ENCODE results near the gene MAP2K3.

Gene MAP2K3

DNA sequence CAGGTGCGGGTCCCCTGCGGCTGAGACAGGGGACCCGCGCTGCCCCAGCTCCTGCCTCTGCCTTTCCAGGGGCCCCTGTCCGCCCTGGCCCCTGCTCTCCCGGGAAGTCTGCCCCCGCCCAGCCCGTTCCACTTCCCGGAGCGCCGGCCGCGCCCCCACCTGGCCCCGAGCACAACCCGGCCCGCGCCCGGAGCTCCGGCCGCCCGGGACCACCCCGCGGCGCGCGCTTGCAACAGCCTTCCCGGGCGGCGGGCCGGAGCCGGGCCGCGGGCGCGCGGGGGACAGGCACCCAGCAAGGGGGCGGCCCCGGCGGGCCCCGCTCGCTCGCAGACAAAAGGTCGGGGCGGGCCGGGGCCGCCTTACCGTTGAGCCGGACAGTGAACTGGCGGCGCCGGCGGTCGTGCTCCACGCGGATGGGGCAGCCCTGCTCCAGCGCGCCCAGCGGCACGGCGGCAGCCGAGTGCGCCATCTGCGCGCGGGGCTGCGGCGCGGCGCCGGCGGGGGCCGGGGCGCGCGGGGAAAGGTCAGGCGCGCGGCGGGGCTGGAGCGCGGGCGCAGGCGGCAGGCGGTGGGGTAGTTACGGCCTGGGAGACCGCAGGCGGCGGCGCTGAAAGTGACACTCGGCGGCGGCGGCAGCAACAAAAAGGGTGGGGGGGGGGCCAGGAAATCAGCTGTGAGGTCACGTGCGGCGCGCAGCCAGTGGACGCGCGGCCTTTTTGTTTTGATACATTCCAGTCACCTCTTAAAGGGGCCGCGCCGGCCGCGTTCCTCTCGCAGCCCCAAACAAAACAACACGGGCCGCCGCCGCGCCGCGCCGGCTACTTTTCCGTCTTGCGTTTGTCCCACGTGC lies 31.5 kb upstream of the MAP2K3 start, which contains the start of gene NATD1:
Gene NATD1 (minus strand): TSS at position 615 of the 850 bp plus-strand sequence. CDS start 146 bp downstream, at position 469.
- peak; percentile 44 to 79 (median 66) for DNase-seq

DNA sequence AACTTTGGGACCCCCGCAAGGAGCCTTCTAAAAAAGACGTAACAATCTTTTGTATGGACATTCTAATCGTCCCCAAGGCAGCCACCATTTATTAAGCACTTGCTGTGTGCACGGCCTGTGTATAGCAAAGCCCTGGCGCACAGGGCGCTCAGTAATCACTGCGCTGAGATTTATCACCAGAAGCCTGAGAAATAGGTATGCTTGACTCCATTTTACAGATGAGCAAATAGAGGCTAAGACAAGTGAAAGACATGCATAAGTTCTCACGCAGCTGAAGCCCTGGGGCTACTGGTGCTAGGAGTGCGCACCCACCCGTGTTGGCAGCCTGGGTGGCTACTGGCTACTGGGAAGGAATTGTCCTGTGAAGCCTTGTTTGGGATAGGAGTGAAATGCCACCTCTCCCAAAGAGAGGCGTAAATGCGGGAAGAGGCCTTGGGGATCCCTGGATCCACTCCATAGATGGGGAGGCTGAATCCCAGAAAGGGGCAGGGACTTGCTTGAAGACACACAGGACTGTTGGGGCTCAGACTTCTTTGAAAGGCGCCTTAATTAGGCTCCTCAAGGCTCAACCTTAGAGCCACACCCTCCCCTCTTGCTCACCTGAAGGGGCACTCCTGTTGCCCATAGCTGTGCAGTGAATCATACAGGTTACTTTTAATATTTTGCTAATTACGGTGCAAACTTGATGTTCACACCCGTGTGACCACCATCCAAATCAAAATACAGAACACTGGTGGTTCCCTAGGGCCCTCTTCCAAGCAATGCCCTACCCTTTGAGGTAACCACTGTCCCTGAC lies 30.7 kb upstream of the MAP2K3 start:
- no peak for DNase-seq

DNA sequence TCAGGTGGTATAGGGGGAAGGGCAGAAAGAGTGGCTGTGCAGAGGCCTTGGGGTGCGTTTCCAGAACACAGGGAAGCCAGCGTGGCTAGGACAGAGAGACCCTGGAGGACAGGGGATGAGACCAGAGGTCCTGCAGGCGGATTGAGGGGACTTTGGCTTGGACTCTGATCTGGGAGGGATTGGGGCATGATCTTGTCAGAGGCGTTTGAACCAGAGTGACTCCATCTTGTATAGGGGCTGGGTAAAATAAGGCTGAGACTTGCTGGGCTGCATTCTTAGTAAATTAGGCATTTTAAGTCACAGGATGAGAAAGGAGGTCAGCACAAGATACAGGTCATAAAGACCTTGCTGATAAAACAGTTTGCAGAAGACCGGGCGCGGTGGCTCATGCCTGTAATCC lies 25.9 kb upstream of the MAP2K3 start:
- no peak for DNase-seq

DNA sequence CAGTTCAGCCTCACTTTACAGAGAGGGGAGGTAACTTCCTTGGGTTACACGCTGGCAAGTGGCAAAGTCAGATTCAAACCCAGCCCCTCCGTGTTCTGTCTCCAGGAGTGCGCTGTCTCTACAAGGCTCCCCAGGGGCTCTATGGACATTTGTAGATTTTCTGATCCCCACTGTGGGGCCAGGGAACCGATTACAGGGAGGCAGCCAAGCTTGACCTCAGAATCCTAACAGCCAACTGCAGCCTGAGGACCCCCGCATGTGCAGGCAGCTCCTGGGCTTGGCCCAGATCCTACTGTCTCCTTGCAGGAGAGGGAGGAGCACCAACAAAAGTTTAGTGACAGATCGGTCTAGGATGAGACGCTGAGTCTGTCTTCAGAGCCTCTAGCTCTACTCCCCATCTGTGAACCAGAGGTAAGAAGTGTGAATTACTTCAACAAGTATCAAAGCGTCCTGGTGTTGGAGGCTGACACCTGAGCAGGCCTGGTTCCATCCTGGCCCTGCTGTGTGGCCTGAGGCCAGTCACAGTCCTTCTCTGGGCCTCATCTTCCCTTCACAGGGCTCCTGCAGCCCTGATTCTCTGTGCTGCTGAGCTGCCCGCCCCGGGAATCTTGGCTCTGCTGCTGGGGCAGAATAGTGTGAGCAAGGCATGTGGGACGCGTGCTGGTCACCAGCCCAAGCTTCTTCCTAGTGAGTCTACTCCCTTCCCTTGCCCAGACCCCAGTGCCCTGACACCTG lies 22.1 kb upstream of the MAP2K3 start:
- DNase-seq: no peak

DNA sequence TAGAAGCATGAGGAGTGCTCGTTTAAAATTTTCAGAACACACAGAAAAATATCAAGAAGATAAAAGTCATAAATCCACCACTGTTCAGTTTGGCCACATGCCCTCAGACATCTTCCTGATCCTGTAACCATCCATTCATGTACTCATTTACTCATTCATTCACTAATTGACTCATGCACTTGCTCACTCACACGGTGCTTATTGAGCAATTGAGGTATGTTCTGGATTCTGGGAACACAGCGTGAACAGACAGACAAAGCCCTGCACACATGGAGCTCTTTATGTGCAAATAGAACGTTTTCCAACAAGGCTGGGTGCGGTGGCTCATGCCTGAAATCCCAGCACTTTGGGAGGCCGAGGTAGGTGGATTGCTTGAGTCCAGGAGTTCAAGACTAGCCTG lies 21.1 kb upstream of the MAP2K3 start:
- DNase-seq: no peak

DNA sequence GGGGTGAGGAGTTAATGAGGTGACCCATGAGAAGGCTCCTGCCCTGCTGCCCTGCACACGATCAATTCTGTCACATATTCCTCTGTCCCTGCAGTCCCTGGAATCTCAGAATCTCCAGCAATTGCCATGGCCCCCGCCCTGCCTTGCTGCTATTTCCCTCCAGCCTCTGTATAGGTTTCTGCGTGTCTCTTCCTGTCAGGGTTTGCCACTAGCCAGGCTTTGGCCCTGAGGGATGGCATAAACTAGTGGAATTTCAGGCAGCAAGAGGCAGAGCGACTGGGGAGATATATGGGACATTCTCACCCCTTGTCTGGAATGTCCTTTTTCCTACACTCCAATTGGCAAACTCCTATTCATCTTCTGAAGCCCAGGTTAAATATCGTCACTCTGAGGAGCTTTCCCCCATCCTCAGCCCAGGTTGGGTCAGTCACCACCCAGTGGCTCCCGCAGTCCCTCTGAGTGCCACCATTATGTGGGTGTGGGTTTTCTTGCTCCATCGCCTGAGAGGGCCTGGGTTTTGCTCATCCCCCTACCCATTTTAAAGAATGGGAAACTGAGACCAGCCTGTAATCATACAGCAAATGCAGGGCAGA lies 15.8 kb upstream of the MAP2K3 start:
- no peak for DNase-seq

DNA sequence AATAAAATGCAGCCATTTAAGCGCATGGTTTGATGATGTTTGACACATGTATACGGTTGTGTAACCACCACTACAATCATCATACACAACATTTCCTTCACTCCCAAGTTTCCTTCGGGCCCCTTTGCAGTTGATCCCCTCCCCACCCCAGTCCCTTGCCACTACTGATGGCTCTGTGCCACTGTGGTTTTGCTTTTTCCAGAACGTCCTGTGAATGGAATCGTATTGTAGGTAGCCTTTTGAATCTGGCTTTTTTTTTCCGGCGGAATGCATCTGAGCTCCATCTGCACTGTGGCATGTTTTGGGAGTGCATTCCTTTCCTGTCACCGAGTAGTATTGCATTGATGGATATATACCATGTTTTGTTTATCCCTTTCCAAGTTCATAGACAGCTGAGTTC lies 15.1 kb upstream of the MAP2K3 start:
- no peak for DNase-seq

DNA sequence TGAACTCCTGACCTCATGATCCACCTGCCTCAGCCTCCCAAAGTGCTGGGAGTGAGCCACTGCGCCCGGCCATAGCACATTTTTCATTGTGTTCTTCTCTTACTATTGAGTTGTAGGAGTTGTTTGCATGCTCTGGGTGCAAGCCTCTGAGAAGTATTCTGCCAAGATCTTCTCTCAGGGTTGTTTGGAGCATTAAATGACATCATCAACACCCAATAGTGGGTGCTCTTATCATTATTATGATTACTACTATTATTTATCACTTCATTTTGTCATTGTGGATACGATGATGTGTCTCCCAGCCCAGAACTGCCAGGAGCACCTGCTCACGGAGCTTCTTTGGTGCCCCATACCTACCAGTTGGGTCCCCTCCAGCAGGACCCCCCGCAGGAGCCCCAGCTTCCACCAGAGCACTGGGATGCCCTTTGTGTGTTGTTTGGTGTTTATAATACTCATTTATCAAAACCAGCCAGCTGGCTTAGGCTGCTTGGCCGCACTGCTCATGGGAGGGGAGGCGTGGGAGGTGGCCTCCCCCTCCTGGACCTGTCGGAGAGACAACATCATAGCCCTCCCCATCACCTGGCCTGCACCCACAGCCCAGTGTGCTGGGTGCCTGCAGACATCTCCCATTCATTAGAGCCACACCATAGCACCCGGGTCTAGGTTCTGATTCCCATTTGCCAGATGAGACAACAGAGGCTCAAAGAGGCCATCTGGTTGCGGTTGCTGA lies 12.9 kb upstream of the MAP2K3 start:
- no peak for DNase-seq

DNA sequence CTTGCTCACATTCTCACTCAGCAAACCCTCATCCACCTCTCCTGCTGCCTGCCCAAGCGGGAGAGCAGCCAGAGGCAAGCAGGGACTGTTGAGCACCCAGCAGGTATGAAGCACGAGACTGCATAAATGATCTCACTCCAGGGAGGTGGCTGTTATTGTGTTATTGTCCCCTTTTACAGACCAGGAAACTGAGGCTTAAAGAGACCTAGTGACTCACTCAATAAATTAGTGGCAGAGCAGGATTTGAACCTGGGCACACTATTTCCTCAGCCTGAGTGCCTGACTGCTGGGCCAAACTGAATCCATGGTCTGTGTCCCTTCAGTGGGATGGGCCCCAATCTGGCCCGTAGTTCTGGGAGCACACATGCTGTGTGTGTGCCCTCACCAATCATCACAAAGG lies 12.3 kb upstream of the MAP2K3 start:
- DNase-seq: no peak

DNA sequence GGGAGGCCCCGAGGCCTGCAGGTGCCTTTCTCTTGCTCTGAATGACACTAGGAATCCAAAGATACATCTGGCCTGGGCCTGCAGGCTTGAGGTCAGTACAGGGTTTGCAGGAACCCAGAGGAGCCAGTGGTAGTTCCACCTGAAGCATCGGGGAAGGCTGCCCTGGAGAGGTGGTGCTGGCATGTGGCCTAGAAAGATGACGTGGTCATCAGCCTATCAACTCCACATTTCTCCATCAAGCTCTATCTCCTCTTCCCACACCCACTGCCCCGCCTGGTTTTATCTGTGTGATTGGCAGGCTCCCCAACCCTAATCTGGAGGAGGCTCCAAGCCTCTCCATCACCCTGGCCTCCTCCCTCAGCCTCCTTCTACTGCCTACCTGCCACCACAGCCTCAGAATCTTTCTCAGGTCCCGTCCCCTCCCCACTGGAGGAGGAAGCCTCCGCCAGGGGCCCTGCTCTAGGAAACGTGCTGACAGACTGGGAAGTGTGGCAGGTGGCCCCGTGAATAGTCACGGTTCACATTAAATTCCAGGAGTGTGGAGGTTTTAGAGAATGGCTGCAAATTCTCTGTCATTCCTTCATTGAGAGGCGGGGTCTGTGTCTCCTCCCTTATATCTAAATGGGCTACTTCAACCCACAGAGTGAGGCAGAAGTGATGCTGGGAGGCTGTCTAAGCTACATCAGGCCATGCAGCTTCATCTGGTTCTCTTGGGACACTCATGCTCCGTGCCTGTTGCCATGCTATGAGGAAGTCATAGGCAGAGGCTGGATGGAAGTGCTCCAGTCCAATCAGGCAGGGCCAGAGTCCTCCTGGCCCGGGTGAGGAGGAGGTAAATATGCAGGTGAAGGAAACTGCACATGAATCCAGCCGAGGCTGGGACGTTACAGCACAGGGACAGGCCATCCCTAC lies 11.4 kb upstream of the MAP2K3 start:
- DNase-seq: no peak

DNA sequence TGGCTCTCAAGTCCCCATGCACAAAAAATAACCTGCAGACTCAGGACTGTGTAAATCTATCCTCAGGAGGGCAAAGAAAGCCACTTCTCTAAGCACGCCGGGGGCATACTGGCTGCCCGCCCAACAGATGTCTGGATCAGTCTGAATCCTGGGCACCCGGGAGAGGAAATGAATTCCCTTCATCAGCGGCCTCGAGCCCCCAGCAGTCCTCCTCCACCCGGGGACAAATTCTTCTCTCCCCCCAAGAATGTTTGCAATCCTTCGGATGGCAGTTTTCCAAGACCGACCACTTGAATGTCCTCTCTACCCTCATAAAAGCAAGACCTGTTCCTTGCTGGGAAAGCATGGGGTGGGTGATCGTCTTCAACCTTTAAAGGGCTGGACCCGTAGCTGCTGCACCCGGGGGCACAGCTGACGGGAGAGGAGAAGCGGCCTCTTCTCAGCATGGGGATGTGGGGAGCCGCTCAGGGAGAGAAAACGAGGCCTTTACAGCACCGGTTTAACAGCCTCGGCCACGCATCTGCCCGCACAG lies 9.4 kb upstream of the MAP2K3 start:
- peak in 1 of 4 experiments; percentile 33 for DNase-seq

DNA sequence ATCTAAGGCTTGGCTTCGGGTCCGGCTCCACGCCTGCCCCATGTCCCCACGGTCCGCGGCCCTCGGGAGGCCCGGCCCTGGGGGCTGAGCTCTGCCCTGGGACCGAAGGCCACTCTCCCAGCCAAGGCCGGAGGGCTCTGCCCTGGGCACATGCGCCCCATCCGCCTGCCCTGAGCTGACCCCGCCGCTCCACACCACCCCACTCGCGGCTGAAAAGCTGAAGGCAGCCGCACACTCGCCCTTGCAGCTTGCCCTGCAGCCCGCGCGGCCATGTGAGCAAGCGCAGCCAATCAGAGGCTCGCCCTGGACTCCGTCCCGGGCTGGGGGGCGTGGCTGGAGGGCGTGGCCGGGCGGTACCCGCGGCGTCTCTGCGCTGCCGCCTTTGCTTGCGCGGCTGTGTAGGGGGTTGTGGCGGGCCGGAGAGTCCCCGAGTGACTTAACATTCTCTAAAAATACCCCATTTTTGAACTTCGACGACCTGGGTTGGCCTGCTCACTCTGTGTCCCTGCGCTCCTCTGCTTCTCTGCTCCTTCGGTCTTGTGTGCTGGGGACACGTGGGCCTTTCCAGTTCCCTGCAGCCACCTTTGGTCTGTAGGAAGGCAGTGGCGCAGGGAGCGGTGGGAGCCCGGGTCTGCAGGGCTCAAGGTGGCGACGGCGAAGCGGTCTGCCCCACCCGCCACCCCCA lies 8.8 kb upstream of the MAP2K3 start:
- peak; percentile 84 to 92 (median 87) for DNase-seq

DNA sequence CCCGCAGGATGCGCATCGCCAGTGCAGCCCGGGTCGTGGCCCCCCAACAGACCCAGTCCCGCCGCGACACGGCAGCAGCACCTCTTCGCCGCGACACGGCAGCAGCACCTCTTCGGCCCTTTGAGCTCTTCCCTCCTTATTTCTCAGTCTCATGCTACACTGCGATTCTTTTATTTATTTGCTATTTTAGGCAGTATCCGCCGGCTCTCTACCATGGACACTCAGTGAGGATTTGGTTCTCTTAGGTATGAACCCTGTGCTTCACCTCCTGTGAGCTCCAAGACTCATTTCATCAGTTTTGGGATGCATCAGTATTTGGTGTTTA lies 8.3 kb upstream of the MAP2K3 start:
- no peak for DNase-seq

DNA sequence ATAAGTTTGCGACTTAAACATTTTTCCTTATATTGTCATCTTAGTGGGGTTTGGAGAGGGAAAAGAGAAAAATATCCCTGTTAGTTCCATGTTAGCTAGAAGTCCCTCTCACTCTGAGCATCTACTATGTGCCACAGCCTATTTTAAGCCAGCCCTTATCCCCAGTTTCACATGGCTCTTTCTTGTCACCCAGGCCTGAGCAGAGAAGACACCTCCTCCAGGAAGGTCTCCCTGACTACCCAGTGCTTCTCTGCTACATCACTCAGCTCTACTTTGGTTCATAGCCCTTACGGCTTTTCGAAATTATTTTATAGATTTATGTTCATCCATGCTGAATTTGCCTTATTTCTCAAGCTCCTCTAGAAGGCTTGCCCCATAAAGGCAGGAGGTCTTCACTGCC lies 7.2 kb upstream of the MAP2K3 start:
- DNase-seq: no peak

DNA sequence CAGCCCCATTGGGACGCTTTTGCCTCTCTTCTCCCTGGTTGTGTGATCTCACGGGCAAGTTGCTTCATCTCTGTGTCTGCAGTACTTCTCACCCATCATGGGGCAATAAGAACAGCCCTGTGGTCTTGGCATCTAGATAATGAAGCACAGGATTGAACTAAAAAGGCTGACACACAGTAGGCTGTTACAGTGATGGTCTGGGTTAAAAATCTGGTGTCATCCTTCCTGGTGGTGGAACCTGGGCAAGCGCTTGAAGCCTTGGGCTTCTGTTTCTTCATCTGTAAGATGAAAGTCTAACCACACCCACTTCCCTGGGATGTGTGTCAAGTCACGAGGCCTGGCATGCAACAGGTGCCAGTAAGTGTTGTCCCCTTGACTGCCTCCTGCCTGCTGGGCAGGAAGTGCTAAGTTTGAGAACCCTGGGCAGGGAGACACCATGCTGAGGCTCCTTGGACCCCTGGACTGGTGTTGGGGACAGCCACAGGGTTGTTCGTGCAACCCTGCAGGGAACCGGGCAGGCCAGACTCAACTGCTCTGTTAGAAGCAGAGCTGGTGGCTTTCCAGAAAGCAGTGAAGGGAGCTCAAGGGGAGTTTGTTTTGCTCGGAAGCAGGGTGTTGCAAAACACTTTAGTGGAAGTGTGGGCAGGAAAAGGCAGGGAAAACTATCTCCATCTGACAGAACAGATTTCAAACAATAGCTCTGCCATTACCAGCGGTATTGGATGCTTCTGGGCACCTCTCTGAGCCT lies 5.9 kb upstream of the MAP2K3 start:
- peak in 1 of 4 experiments; percentile 43 for DNase-seq

DNA sequence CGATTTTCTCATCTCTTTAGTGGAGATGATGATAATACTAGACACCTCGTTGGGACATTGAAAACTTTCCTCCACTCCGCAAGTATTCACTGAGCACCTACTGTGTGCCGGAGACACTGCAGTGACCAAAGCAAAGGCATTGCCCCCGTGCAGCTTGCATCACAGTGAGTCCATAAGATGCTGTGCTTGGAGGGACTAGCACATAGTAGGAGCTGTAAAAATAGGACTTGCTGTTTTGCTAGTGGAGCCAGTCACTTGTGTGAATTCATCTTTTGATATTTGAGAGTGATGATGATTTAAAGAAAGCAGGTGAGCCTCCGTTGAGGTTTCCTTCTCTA lies 5.3 kb upstream of the MAP2K3 start:
- no peak for DNase-seq

DNA sequence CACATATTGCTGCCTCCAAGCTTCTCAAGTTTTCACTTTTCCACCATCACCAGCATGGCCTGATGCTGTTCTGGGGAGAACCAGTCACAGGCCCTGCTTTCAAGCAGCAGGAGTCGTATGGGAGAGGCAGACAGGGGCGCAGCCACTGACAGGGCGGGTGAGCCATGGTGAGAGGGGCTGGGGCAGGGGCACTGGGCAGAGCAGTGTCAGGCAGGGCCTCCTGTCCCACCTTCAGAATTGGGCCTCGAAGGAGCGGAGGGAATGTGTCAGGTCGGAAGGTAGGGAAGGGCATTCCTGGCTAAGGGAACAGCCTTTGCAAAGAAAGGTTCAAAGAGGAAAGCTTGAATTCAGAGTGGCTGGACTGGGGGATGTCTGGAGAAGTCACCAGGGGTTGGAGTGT lies 4.9 kb upstream of the MAP2K3 start:
- no peak for DNase-seq

DNA sequence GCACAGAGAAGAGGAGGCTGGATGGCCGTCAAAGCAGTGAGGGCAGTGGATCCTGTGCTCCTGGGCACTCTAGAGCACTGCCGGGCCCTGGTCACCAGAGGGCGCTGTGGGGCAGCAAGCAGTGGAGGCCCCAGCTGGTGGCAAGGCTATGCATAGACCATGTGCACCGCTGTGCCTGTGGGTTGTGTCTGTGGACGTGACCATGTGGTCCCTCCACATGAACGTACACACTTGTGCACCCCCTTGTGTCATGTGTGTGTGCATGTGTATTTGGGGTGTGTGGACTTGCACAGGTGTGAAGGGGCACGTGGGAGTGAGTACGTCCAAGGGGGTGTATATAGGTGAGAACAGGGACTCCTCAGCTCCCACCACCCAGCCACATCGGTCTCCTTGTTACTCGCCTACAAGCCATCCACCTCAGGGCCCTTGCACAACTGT lies 4.4 kb upstream of the MAP2K3 start:
- DNase-seq: peak; percentile 77 to 88 (median 88)

DNA sequence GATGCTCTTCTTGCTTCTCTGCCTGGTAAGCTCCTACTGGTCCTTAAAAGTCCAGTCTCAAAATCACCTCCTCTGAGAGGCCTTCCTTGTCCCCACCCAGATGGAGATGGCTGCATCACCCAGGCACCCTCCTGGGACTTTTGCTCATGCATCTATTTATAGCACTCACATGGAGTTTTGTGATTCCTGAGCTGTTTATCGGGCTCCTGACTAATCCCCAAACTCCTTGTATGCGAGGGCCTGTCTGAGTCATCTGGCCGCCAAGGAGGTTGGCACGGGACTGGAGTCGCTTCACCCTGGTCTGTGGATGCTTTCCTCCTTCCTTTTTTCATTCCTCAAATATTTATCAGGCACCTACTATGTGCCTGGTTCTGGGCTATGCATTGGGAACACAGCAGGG lies 2.3 kb upstream of the MAP2K3 start:
- no peak for DNase-seq

DNA sequence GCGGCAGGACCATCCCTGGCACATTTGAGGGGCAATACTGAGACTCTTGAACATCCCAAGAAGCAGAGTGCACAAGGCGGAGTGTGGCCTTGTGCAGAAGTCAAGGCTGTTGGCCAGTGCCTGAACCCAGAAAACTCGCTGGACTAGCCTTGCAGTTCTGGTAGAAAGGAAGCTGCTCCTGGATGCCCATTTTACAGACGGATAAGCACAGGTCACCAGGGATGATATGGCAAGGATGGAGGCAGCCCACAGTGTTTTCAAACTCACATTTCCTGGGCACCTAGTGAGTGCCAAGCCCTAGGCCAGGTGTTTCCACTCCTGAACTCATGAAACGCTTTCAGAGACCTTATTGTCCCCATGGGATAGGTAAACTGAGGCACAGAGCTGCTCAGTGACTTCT lies 1.7 kb upstream of the MAP2K3 start:
- DNase-seq: no peak
